ENCODE measurements around the gene BMPR1A. TPM values are rescaled to one million over a fixed set of nuclear protein-coding genes. Genes with fewer than 3 reads are reported as not detected.
A peak's percentile ranks its signal among the peaks of the same experiment; 100 is the strongest.
"Not testable (repeated sequence)": the region's sequence is repeated elsewhere in the genome, so short reads cannot be mapped to it uniquely, and the experiment has no call there.

BMPR1A gene
- total RNA-seq, 1 donor from 2014 or later, result 32.6 TPM

GRCh38 chr10:86972613-86973380, 216.4 kb downstream of the BMPR1A start:
- Histone ChIP-seq H3K4me3 (ENCODE audit: low read depth, low read length) (no peak overlapping the region), H3K36me3 (ENCODE audit: control insufficient read depth, insufficient read depth, low read length) (no peaks in the 10 kb centered on the region), H3K27me3 (ENCODE audit: control insufficient read depth, insufficient read depth, low read length) (no peaks in the 10 kb centered on the region)
- no peak for FAIRE-seq
- TF ChIP-seq CTCF (IDR thresholded peaks at IDR 0.05; ENCODE audit: insufficient read depth, low read length, severe bottlenecking), result no peak
- no peak for DNase-seq (ENCODE audit: low read depth)

- TF ChIP-seq CTCF (IDR thresholded peaks at IDR 0.05; ENCODE audit: insufficient read depth, low read length, severe bottlenecking), result no peak
- Histone ChIP-seq H3K27me3 (ENCODE audit: control insufficient read depth, insufficient read depth, low read length) (no peaks in the 10 kb centered on the region), H3K36me3 (ENCODE audit: control insufficient read depth, insufficient read depth, low read length) (no peaks in the 10 kb centered on the region), H3K4me3 (ENCODE audit: low read depth, low read length) (no peak overlapping the region)
- FAIRE-seq, result no peak
- DNase-seq (ENCODE audit: low read depth), result peak; percentile 38
Observed at GRCh38 chr10:86974484-86974883, 218.1 kb downstream of the BMPR1A start.

- TF ChIP-seq CTCF (IDR thresholded peaks at IDR 0.05; ENCODE audit: insufficient read depth, low read length, severe bottlenecking), result no peak
- no peak for FAIRE-seq
- Histone ChIP-seq H3K27me3 (ENCODE audit: control insufficient read depth, insufficient read depth, low read length) (no peaks in the 10 kb centered on the region), H3K4me3 (ENCODE audit: low read depth, low read length) (no peak overlapping the region), H3K36me3 (ENCODE audit: control insufficient read depth, insufficient read depth, low read length) (no peaks in the 10 kb centered on the region)
- no peak for DNase-seq (ENCODE audit: low read depth)
Observed at GRCh38 chr10:86976362-86977056, 220.1 kb downstream of the BMPR1A start.

GRCh38 chr10:86978457-86978856, 222.0 kb downstream of the BMPR1A start:
- H3K4me3 ChIP-seq (ENCODE audit: low read depth, low read length); FAIRE-seq; H3K36me3 ChIP-seq (ENCODE audit: control insufficient read depth, insufficient read depth, low read length); H3K27me3 ChIP-seq (ENCODE audit: control insufficient read depth, insufficient read depth, low read length): not testable (repeated sequence)
- peak; percentile 73 for DNase-seq (ENCODE audit: low read depth)

GRCh38 chr10:86979296-86979818, 222.9 kb downstream of the BMPR1A start:
- peak; percentile 48 for DNase-seq (ENCODE audit: low read depth)
- no peak overlapping the region for H3K4me3 ChIP-seq (ENCODE audit: low read depth, low read length)
- no peak for TF ChIP-seq CTCF (IDR thresholded peaks at IDR 0.05; ENCODE audit: insufficient read depth, low read length, severe bottlenecking)
- no peak for FAIRE-seq
- no peaks in the 10 kb centered on the region for H3K27me3 ChIP-seq (ENCODE audit: control insufficient read depth, insufficient read depth, low read length)
- no peaks in the 10 kb centered on the region for H3K36me3 ChIP-seq (ENCODE audit: control insufficient read depth, insufficient read depth, low read length)

- Histone ChIP-seq H3K27me3 (ENCODE audit: control insufficient read depth, insufficient read depth, low read length) (no peaks in the 10 kb centered on the region), H3K36me3 (ENCODE audit: control insufficient read depth, insufficient read depth, low read length) (no peaks in the 10 kb centered on the region), H3K4me3 (ENCODE audit: low read depth, low read length) (no peak overlapping the region)
- TF ChIP-seq CTCF (IDR thresholded peaks at IDR 0.05; ENCODE audit: insufficient read depth, low read length, severe bottlenecking), result no peak
- FAIRE-seq (peak; percentile 52), DNase-seq (ENCODE audit: low read depth) (no peak)
Observed at GRCh38 chr10:86979977-86980448, 223.6 kb downstream of the BMPR1A start.

- FAIRE-seq; DNase-seq (ENCODE audit: low read depth); H3K36me3 ChIP-seq (ENCODE audit: control insufficient read depth, insufficient read depth, low read length): not testable (repeated sequence)
Observed at GRCh38 chr10:86981020-86981419, 224.6 kb downstream of the BMPR1A start.

More at GRCh38 chr10:86981020-86981419, 224.6 kb downstream of the BMPR1A start:
- H3K4me3 ChIP-seq (ENCODE audit: low read depth, low read length); H3K27me3 ChIP-seq (ENCODE audit: control insufficient read depth, insufficient read depth, low read length): not testable (repeated sequence)
